Endothelial cell of umbilical vein (primary cell): ENCODE data around the gene GHSR. TPM values are rescaled to one million over a fixed set of nuclear protein-coding genes. Genes with fewer than 3 reads are reported as not detected.

ENCODE experiments used
- BruUV-seq: library from RNA; stranded (reverse); fragments of 400-500 nt; replicated peaks from 2 replicates; lab custom pipeline; 2021; lab: Mats Ljungman, UMichigan
- CTCF ChIA-PET: fragments of 300-600, 350-600 bp; sonication (Branson Sonifier 250); formaldehyde crosslinking; loops from one replicate; lab custom pipeline; 2021; ENCODE audit warnings: antibody characterized with exemption, inconsistent platforms; lab: Charles Lee
- POLR2A ChIA-PET: fragments of 300-600, 350-600 bp; sonication (Branson Sonifier 250); formaldehyde crosslinking; loops from one replicate; lab custom pipeline; 2021; ENCODE audit warnings: antibody characterized with exemption, inconsistent platforms; lab: Charles Lee
- DNase-seq: peaks from one replicate; pipeline ENCODE4 v3.0.0-alpha.2; 2011; ENCODE audit warnings: low read depth, low spot score
- FAIRE-seq: peaks from 2 replicates; lab custom pipeline; 2011; peaks lifted over from hg19 to GRCh38; lab: Jason Lieb, UNC
- H2AFZ ChIP-seq: 2 replicates; pipeline ENCODE4 v1.6.0; 2012; ENCODE audit warnings: low read depth, low read length, control low read depth, inconsistent platforms
- H3K27ac ChIP-seq: 2 replicates; pipeline ENCODE4 v1.5.1; 2011; ENCODE audit warnings: low read depth, mild to moderate bottlenecking, control low read depth, low read length, moderate library complexity; ENCODE audit not compliant: insufficient read depth
- H3K27me3 ChIP-seq, 2 experiments: 2 replicates each; pipeline versions ENCODE4 v1.6.0 to v1.6.1; 2011; ENCODE audit warnings: low read length in 2 of 2, mixed read lengths in 1 of 2; ENCODE audit not compliant: control insufficient read depth in 2 of 2, insufficient read depth in 2 of 2
- H3K36me3 ChIP-seq, 2 experiments: 2 replicates in 1 of 2; 3 replicates in 1 of 2; pipeline ENCODE4 v1.5.1; 2011; ENCODE audit warnings: low read length in 2 of 2, mild to moderate bottlenecking in 1 of 2, moderate library complexity in 1 of 2; ENCODE audit not compliant: control insufficient read depth in 2 of 2, insufficient read depth in 2 of 2; ENCODE audit errors: extremely low read depth in 1 of 2
- H3K4me1 ChIP-seq: 3 replicates; pipeline ENCODE4 v1.5.1; 2011; ENCODE audit warnings: mild to moderate bottlenecking, low read length; ENCODE audit not compliant: control insufficient read depth, insufficient read depth; ENCODE audit errors: extremely low read depth
- H3K4me2 ChIP-seq: 2 replicates; pipeline ENCODE4 v1.6.1; 2011; ENCODE audit warnings: low read length, control low read depth, mixed read lengths; ENCODE audit not compliant: insufficient read depth
- H3K4me3 ChIP-seq, 3 experiments: fragments of 200-600 bp in 1 of 3; sonication (generic), shearing (Covaris generic) in 1 of 3; replicated peaks in 1 of 3; 2 replicates each; pipeline ENCODE4 v1.5.1; 2011 to 2016; ENCODE audit warnings: control low read depth in 3 of 3, low read length in 3 of 3, mild to moderate bottlenecking in 2 of 3, inconsistent platforms in 1 of 3, low read depth in 1 of 3, moderate library complexity in 1 of 3; ENCODE audit not compliant: insufficient read depth in 1 of 3
- H3K79me2 ChIP-seq: 2 replicates; pipeline ENCODE4 v1.6.0; 2012; ENCODE audit warnings: low read length, inconsistent platforms; ENCODE audit not compliant: control insufficient read depth, insufficient read depth
- H3K9ac ChIP-seq: replicated peaks from 2 replicates; pipeline ENCODE3; 2011; ENCODE audit warnings: low read length, control low read depth; ENCODE audit not compliant: insufficient read depth; ENCODE audit errors: extremely low read depth
- H3K9me1 ChIP-seq: replicated peaks from 3 replicates; pipeline ENCODE4 v1.6.0; 2011; ENCODE audit warnings: mild to moderate bottlenecking, low read length; ENCODE audit not compliant: control insufficient read depth, insufficient read depth; ENCODE audit errors: extremely low read depth
- H3K9me3 ChIP-seq: replicated peaks from 2 replicates; pipeline ENCODE4 v1.5.1; 2012; ENCODE audit warnings: low read length, inconsistent platforms; ENCODE audit not compliant: control insufficient read depth, insufficient read depth
- H4K20me1 ChIP-seq: replicated peaks from 2 replicates; pipeline ENCODE3; 2011; ENCODE audit warnings: mild to moderate bottlenecking, low read length; ENCODE audit not compliant: control insufficient read depth, insufficient read depth; ENCODE audit errors: extremely low read depth
- CTCF ChIP-seq, 2 donors: IDR thresholded peaks; 1 replicate in 1 of 2; 2 replicates in 1 of 2; pipeline ENCODE4 v1.5.1; 2011; ENCODE audit warnings: low read length in 2 of 2, mild to moderate bottlenecking in 2 of 2, moderate library complexity in 2 of 2, control low read depth in 1 of 2, inconsistent platforms in 1 of 2, low read depth in 1 of 2; ENCODE audit not compliant: insufficient read depth in 1 of 2; ENCODE audit errors: extremely low read depth in 1 of 2
- EZH2 ChIP-seq: IDR thresholded peaks from 2 replicates; pipeline ENCODE4 v1.6.1; 2012; ENCODE audit warnings: borderline replicate concordance, low read depth, mild to moderate bottlenecking, moderate library complexity, low read length, inconsistent platforms; ENCODE audit not compliant: severe bottlenecking
- FOS ChIP-seq: IDR thresholded peaks from 2 replicates; pipeline ENCODE4 v1.6.1; 2011; ENCODE audit warnings: mild to moderate bottlenecking, low read length, moderate library complexity, borderline replicate concordance; ENCODE audit not compliant: insufficient read depth
- GATA2 ChIP-seq: IDR thresholded peaks from 2 replicates; pipeline ENCODE4 v1.7.0; 2011; ENCODE audit warnings: low read depth, mild to moderate bottlenecking, moderate library complexity, mixed read lengths, low read length; ENCODE audit not compliant: insufficient read length, insufficient read depth
- JUN ChIP-seq: IDR thresholded peaks from 2 replicates; pipeline ENCODE4 v1.6.1; 2011; ENCODE audit warnings: borderline replicate concordance, low read depth; ENCODE audit not compliant: insufficient read length, insufficient read depth
- MAX ChIP-seq: IDR thresholded peaks from 2 replicates; pipeline ENCODE4 v1.6.1; 2011; ENCODE audit not compliant: insufficient read depth, insufficient read length
- MYC ChIP-seq: IDR thresholded peaks from one replicate; pipeline ENCODE4 v1.6.1; 2011; ENCODE audit warnings: mild to moderate bottlenecking, low read depth, low read length
- POLR2A ChIP-seq: IDR thresholded peaks from 2 replicates; pipeline ENCODE4 v1.6.1; 2012; ENCODE audit warnings: low read depth, mild to moderate bottlenecking, control low read depth, low read length
- POLR2AphosphoS5 ChIP-seq: IDR thresholded peaks from 2 replicates; pipeline ENCODE4 v1.6.1; 2012; ENCODE audit warnings: low read depth, mild to moderate bottlenecking, control low read depth, low read length, moderate library complexity; ENCODE audit not compliant: insufficient read depth
- dilution Hi-C: fragments of 300-500 bp; cut with MboI; formaldehyde crosslinking; loops from one replicate; pipeline ENCODE4 v1.15.0; 2019; ENCODE audit warnings: low sequenced_read_pairs; ENCODE audit not compliant: extremely low pct_ligation_motif_present
- intact Hi-C: fragments of 100-400 bp; cut with micrococcal nuclease; formaldehyde crosslinking; loops from one replicate; pipeline ENCODE4 v1.10.0; 2022
- polyA plus RNA-seq, 4 experiments: library from polyadenylated mRNA; depleted of rRNA in 3 of 4; stranded (reverse) in 3 of 4; unstranded in 1 of 4; fragments of >200 nt; gene quantifications; 2 replicates each; pipeline versions ENCODE4 v1.2.1 to v1.2.3, GENCODE V29; 2011 to 2012; ENCODE audit warnings: missing spikeins in 1 of 4
- total RNA-seq: library from RNA; stranded (reverse); gene quantifications from 2 replicates; pipeline ENCODE4 v1.2.3, GENCODE V29; 2021

Gene GHSR
- total and polyA plus RNA-seq, 2 donors (not counting 3 experiments of a cell fraction or from before 2014, with no cell fraction given), result not detected

- DNase-seq, result no peak
- ChIA-PET CTCF (interaction anchor here (0.9 to 1.6 kb wide), 2 partner anchors 20 to 32 kb away, joined by 3 to 7 read pairs; no protein-coding TSS in a partner anchor), POLR2A (no interaction called here)
- Histone ChIP-seq H3K9me1 (no peaks in the 10 kb centered on the region), H4K20me1 (no peaks in the 10 kb centered on the region), H3K79me2 (no peaks in the 10 kb centered on the region), H3K27me3 (peaks cover 19 to 36% of the 10 kb centered on the region in 2 experiments), H3K36me3 (no peaks in the 10 kb centered on the region), H3K9me3 (no peaks in the 10 kb centered on the region), H2AFZ (no peak overlapping the region), H3K4me1 (no peaks in the 10 kb centered on the region), H3K4me2 (no peak overlapping the region), H3K27ac (no peak overlapping the region), H3K9ac (no peak overlapping the region), H3K4me3 (no peak overlapping the region)
- TF ChIP-seq GATA2 (no peak), POLR2A (no peak), MYC (no peak), EZH2 (no peak), FOS (no peak), POLR2AphosphoS5 (no peak), CTCF (IDR thresholded peaks at IDR 0.05; ENCODE audit: extremely low read depth in 1 of 2, insufficient read depth in 1 of 2, low read depth in 1 of 2, low read length in 2 of 2) (no peak), MAX (no peak), JUN (no peak)
- dilution Hi-C loops, result no loop called here
- FAIRE-seq, result no peak
- intact Hi-C loops, result no loop called here
- BruUV-seq, result no TSS peak
These were observed 6.7 kb downstream of the GHSR start for GRCh38 chr3:172441581-172441980.
